B cell (primary cell): ENCODE results near the gene PRDM5. TPM values are rescaled to one million over a fixed set of nuclear protein-coding genes. Genes with fewer than 3 reads are reported as not detected.

ENCODE experiments used
- ATAC-seq: fragments of 200-7000 bp; cut with Tn5 transposase; one replicate; pipeline ENCODE4 v1.10.0; 2021; ENCODE audit warnings: low read depth, mild to moderate bottlenecking, moderate number of reproducible peaks, moderate library complexity
- CTCF ChIA-PET: fragments of 350-600 bp; sonication (Branson Sonifier 250); formaldehyde crosslinking; loops from one replicate; lab custom pipeline; 2021; ENCODE audit warnings: antibody characterized with exemption, inconsistent platforms; lab: Charles Lee
- POLR2A ChIA-PET: fragments of 350-600 bp; sonication (Branson Sonifier 250); formaldehyde crosslinking; loops from one replicate; lab custom pipeline; 2021; ENCODE audit warnings: antibody characterized with exemption; lab: Charles Lee
- DNase-seq: peaks from one replicate; pipeline ENCODE4 v3.0.0; 2013
- H2AFZ ChIP-seq: 2 replicates; pipeline ENCODE4 v1.6.1; 2012; ENCODE audit warnings: mild to moderate bottlenecking, low read depth, low read length; ENCODE audit not compliant: insufficient read depth, poor library complexity, severe bottlenecking
- H3K27ac ChIP-seq, 2 donors: 1 replicate in 1 of 2; 2 replicates in 1 of 2; pipeline ENCODE4 v1.5.1; 2012 to 2013; ENCODE audit warnings: low read length in 2 of 2, mild to moderate bottlenecking in 2 of 2, moderate library complexity in 1 of 2
- H3K27me3 ChIP-seq, 4 experiments: fragments of 200-600 bp in 1 of 4; sonication (generic) in 1 of 4; replicated peaks in 1 of 4; 1 replicate in 2 of 4; 2 replicates in 2 of 4; pipeline versions ENCODE4 v1.6.1 to v1.7.0; 2013 to 2016; ENCODE audit warnings: low read length in 3 of 4, mild to moderate bottlenecking in 2 of 4, mixed read lengths in 1 of 4, moderate library complexity in 1 of 4; ENCODE audit not compliant: insufficient read depth in 4 of 4, control insufficient read depth in 3 of 4; ENCODE audit errors: control extremely low read depth in 1 of 4
- H3K36me3 ChIP-seq, 2 experiments: replicated peaks in 1 of 2; 1 replicate in 1 of 2; 2 replicates in 1 of 2; pipeline versions ENCODE4 v1.6.1 to v1.7.1; 2013; ENCODE audit warnings: low read length in 1 of 2; ENCODE audit not compliant: insufficient read depth in 2 of 2, control insufficient read depth in 1 of 2; ENCODE audit errors: control extremely low read depth in 1 of 2, extremely low read depth in 1 of 2
- H3K4me1 ChIP-seq, 2 donors: fragments of 200-600 bp in 1 of 2; sonication (generic) in 1 of 2; 1 replicate in 1 of 2; 2 replicates in 1 of 2; pipeline versions ENCODE4 v1.5.1 to v1.6.1; 2013 to 2017; ENCODE audit warnings: low read length in 2 of 2; ENCODE audit not compliant: control insufficient read depth in 2 of 2, insufficient read depth in 2 of 2
- H3K4me2 ChIP-seq: replicated peaks from 2 replicates; pipeline ENCODE3; 2012; ENCODE audit warnings: mild to moderate bottlenecking, low read depth, low read length; ENCODE audit not compliant: poor library complexity, severe bottlenecking
- H3K4me3 ChIP-seq, 5 experiments: fragments of 200-600 bp in 1 of 5; sonication (generic) in 1 of 5; 1 replicate in 3 of 5; 2 replicates in 2 of 5; pipeline versions ENCODE4 v1.5.1 to v1.7.0; 2011 to 2016; ENCODE audit warnings: low read length in 4 of 5, mild to moderate bottlenecking in 4 of 5, low read depth in 2 of 5, control low read depth in 1 of 5, moderate library complexity in 1 of 5; ENCODE audit not compliant: insufficient read depth in 1 of 5; ENCODE audit errors: control extremely low read depth in 1 of 5, extremely low read depth in 1 of 5
- H3K79me2 ChIP-seq: fragments of 200-600 bp; sonication (generic); one replicate; pipeline ENCODE4 v1.6.0; 2016; ENCODE audit warnings: low read length; ENCODE audit not compliant: control insufficient read depth, insufficient read depth
- H3K9ac ChIP-seq: fragments of 200-600 bp; sonication (generic); 2 replicates; pipeline ENCODE4 v1.6.1; 2017; ENCODE audit warnings: mild to moderate bottlenecking, low read length, moderate library complexity
- H3K9me3 ChIP-seq, 3 donors: one replicate each; pipeline versions ENCODE4 v1.6.1 to v1.7.1; 2013; ENCODE audit warnings: low read length in 2 of 3; ENCODE audit not compliant: control insufficient read depth in 2 of 3, insufficient read depth in 1 of 3; ENCODE audit errors: control extremely low read depth in 1 of 3
- H4K20me1 ChIP-seq: 2 replicates; pipeline ENCODE4 v1.6.0; 2012; ENCODE audit warnings: mild to moderate bottlenecking, low read length; ENCODE audit not compliant: insufficient read depth, control insufficient read depth, poor library complexity, severe bottlenecking
- H3K27ac Mint-ChIP-seq: one replicate; pipeline ENCODE4 v1.8.0; 2021; ENCODE audit warnings: mixed read lengths
- H3K27me3 Mint-ChIP-seq: one replicate; pipeline ENCODE4 v1.8.0; 2021; ENCODE audit warnings: mixed read lengths
- H3K4me1 Mint-ChIP-seq: one replicate; pipeline ENCODE4 v1.8.0; 2021; ENCODE audit warnings: mixed read lengths
- H3K4me3 Mint-ChIP-seq: one replicate; pipeline ENCODE4 v1.8.0; 2021; ENCODE audit warnings: mixed read lengths
- H3K9me3 Mint-ChIP-seq: one replicate; pipeline ENCODE4 v1.8.0; 2022; ENCODE audit warnings: mixed read lengths; ENCODE audit not compliant: insufficient read depth
- EZH2 ChIP-seq: IDR thresholded peaks from 2 replicates; pipeline ENCODE4 v1.6.1; 2012; ENCODE audit warnings: borderline replicate concordance, low read depth, mild to moderate bottlenecking, moderate library complexity, low read length; ENCODE audit not compliant: insufficient read depth, poor library complexity, severe bottlenecking
- WGBS: methylation state at CpG from one replicate; pipeline ENCODE4 v1.1.5; 2013; ENCODE audit warnings: missing lambda C conversion rate; ENCODE audit not compliant: insufficient coverage; 5-methylcytosine and 5-hydroxymethylcytosine counted together
- intact Hi-C: fragments of 100-400 bp; cut with micrococcal nuclease; formaldehyde crosslinking; loops from one replicate; pipeline ENCODE4 v1.10.0; 2022
- polyA plus RNA-seq: library from polyadenylated mRNA; depleted of rRNA; stranded (reverse); fragments of >200 nt; gene quantifications from 2 replicates; pipeline ENCODE4 v1.2.3, GENCODE V29; 2012
- total RNA-seq, 2 donors: library from RNA; stranded (reverse); fragments of 120-200 nt in 1 of 2; gene quantifications; 1 replicate in 1 of 2; 2 replicates in 1 of 2; pipeline versions ENCODE4 v1.2.3 to v1.2.4, GENCODE V29; 2013 to 2022

The PRDM5 gene
- total and polyA plus RNA-seq, 2 donors (not counting 1 experiment from before 2014, with no cell fraction given): not detected

DNA sequence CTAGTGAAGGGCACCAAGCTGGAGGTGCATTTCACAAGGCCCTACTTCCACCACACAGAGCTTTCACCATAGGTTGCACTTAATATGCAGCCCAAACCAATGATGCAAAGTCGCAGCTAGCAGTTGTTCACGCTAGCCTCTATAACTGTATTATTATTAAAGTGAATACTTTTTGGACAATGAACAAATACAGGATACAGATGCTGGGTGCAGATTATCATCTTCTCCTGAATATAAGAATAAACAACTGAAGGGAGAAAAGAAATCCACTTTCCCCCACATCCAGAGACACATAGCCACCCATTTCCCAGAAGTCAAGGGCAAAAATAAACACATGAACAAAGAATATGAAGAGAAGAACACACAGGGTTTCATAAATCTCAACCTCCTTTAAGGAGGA lies 107.2 kb downstream of the PRDM5 start:
- no peak overlapping the region for H3K27ac Mint-ChIP-seq
- intact Hi-C loops: no loop called here
- Histone ChIP-seq H4K20me1 (no peaks in the 10 kb centered on the region), H3K36me3 (no peaks in the 10 kb centered on the region), H3K79me2 (no peaks in the 10 kb centered on the region), H3K4me1 (no peaks in the 10 kb centered on the region), H3K4me3 (peak overlapping the region in 1 of 5 experiments; percentile 50), H3K27me3 (no peaks in the 10 kb centered on the region), H3K27ac (no peak overlapping the region), H2AFZ (no peak overlapping the region), H3K4me2 (no peak overlapping the region), H3K9me3 (no peaks in the 10 kb centered on the region), H3K9ac (no peak overlapping the region)
- ATAC-seq: no peak
- H3K9me3 Mint-ChIP-seq: no peaks in the 10 kb centered on the region
- CTCF ChIA-PET: no interaction called here
- POLR2A ChIA-PET: no interaction called here
- no peak overlapping the region for H3K4me3 Mint-ChIP-seq
- no peak for DNase-seq
- no peaks in the 10 kb centered on the region for H3K27me3 Mint-ChIP-seq
- TF ChIP-seq EZH2: no peak
- H3K4me1 Mint-ChIP-seq: no peaks in the 10 kb centered on the region
- WGBS: no CpG with 5 or more reads among the region's 2 CpGs

DNA sequence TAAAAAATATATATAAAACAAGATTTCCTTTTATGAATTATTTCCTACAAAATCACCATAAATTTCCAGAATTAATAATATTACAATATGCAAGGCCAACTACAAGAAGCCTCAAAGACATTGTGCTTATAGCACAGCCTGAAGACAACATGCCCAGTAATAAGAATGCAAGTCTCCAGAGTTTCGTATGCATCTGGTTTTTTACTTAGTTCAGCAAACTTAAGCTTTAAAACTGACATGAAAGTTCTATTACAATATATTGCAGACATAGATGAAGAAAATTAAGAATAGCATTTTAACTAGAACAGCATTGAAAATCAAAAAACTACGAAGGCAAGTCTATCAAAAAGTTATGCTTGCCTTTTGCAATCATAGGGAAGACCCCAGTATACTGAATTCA lies 107.6 kb downstream of the PRDM5 start:
- H3K27ac ChIP-seq: no peak overlapping the region
- Mint-ChIP-seq H3K27me3 (no peaks in the 10 kb centered on the region), H3K4me3 (no peak overlapping the region), H3K4me1 (no peaks in the 10 kb centered on the region), H3K27ac (no peak overlapping the region), H3K9me3 (peaks cover 2% of the 10 kb centered on the region)
- ChIA-PET CTCF (no interaction called here), POLR2A (no interaction called here)
- no peak overlapping the region for H2AFZ ChIP-seq
- no peaks in the 10 kb centered on the region for H4K20me1 ChIP-seq
- intact Hi-C loops: no loop called here
- H3K9ac ChIP-seq: no peak overlapping the region
- no peaks in the 10 kb centered on the region for H3K4me1 ChIP-seq
- no peaks in the 10 kb centered on the region for H3K36me3 ChIP-seq
- H3K4me3 ChIP-seq: peak overlapping the region in 1 of 5 experiments; percentile 50
- TF ChIP-seq EZH2: no peak
- no peak for DNase-seq
- no peaks in the 10 kb centered on the region for H3K79me2 ChIP-seq
- WGBS: no CpG with 5 or more reads among the region's 2 CpGs
- ATAC-seq: no peak
- H3K9me3 ChIP-seq: no peaks in the 10 kb centered on the region
- no peak overlapping the region for H3K4me2 ChIP-seq
- no peaks in the 10 kb centered on the region for H3K27me3 ChIP-seq
